ENCODE results near the gene ATG4B.

- TF ChIP-seq CTCF (IDR thresholded peaks at IDR 0.05; ENCODE audit: borderline replicate concordance, extremely low read depth, low read length, poor library complexity, severe bottlenecking) (no peak), EZH2 (IDR thresholded peaks at IDR 0.05; ENCODE audit: borderline replicate concordance, low read depth, low read length, severe bottlenecking) (no peak)
Observed at GRCh38 chr2:241680827-241681599, 43.5 kb downstream of the ATG4B start.
